ENCODE measurements around the gene ZNF440. TPM values are rescaled to one million over a fixed set of nuclear protein-coding genes. Genes with fewer than 3 reads are reported as not detected.
A peak's percentile ranks its signal among the peaks of the same experiment; 100 is the strongest.

The ZNF440 gene
- total RNA-seq, 1 experiment from 2014 or later: 11.4 TPM

GRCh38 chr19:11780431-11781020 lies 33.5 kb upstream of the ZNF440 start:
- no peaks in the 10 kb centered on the region for H3K9me2 ChIP-seq (ENCODE audit: insufficient read depth)
- peaks cover 29 to 33% of the 10 kb centered on the region in 2 experiments; a peak in 3 of 4 replicates for H3K9me3 ChIP-seq (ENCODE audit: control insufficient read depth in 1 of 2, insufficient read depth in 1 of 2, low read depth in 1 of 2, low read length in 2 of 2)
- DNase-seq (ENCODE audit: low read depth, low spot score) (no peak), ATAC-seq (no peak)
- no peak overlapping the region for H3K4me2 ChIP-seq (ENCODE audit: low read length)
- intact Hi-C loops (cut with micrococcal nuclease): no loop called here
- H3K27ac ChIP-seq (ENCODE audit: low read depth, low read length): no peak overlapping the region
- no peaks in the 10 kb centered on the region for H3K27me3 ChIP-seq (ENCODE audit: insufficient read depth, low read length)
- CTCF ChIA-PET: no interaction called here
- no TSS peak for BruUV-seq (replicated peaks)
- H3K4me1 ChIP-seq (ENCODE audit: control insufficient read depth in 1 of 2, insufficient read depth in 2 of 2, low read length in 2 of 2): no peaks in the 10 kb centered on the region
- no peak overlapping the region for H2AFZ ChIP-seq (ENCODE audit: low read depth, low read length, poor library complexity, severe bottlenecking)
- TF ChIP-seq ZNF274 (IDR thresholded peaks at IDR 0.05; ENCODE audit: low read depth, low read length) (peak; percentile 44; the same call in 1 of the 2 replicates), ZBTB33 (IDR thresholded peaks at IDR 0.05; ENCODE audit: extremely low read depth, insufficient replicate concordance, low read length) (no peak)
- RAD21 ChIA-PET (ENCODE audit: low non-redundant PET in 1 of 2, low total read pairs in 2 of 2, uncharacterized antibody in 2 of 2, unreplicated experiment in 2 of 2): no interaction called here
- POLR2A ChIA-PET: no interaction called here
- no peak overlapping the region for H3K9ac ChIP-seq (ENCODE audit: low read length)
- no peaks in the 10 kb centered on the region for H4K20me1 ChIP-seq (ENCODE audit: insufficient read depth)
- no peak overlapping the region for H3K4me3 ChIP-seq (replicated peaks in 1 of 2; ENCODE audit: low read depth in 1 of 2, low read length in 2 of 2)
- H3K79me2 ChIP-seq (ENCODE audit: insufficient read depth, low read length): no peaks in the 10 kb centered on the region
- peaks cover 0 to 5% of the 10 kb centered on the region in 2 experiments; a peak in 1 of 4 replicates for H3K36me3 ChIP-seq (ENCODE audit: control insufficient read depth in 1 of 2, insufficient read depth in 2 of 2, low read length in 2 of 2)

GRCh38 chr19:11781295-11782057 lies 32.6 kb upstream of the ZNF440 start:
- Histone ChIP-seq H2AFZ (ENCODE audit: low read depth, low read length, poor library complexity, severe bottlenecking) (no peak overlapping the region), H3K4me1 (ENCODE audit: control insufficient read depth in 1 of 2, insufficient read depth in 2 of 2, low read length in 2 of 2) (no peaks in the 10 kb centered on the region), H3K79me2 (ENCODE audit: insufficient read depth, low read length) (no peaks in the 10 kb centered on the region), H3K4me2 (ENCODE audit: low read length) (no peak overlapping the region), H3K36me3 (ENCODE audit: control insufficient read depth in 1 of 2, insufficient read depth in 2 of 2, low read length in 2 of 2) (peaks cover 0 to 5% of the 10 kb centered on the region in 2 experiments; a peak in 1 of 4 replicates), H3K27me3 (ENCODE audit: insufficient read depth, low read length) (no peaks in the 10 kb centered on the region), H3K9me3 (ENCODE audit: control insufficient read depth in 1 of 2, insufficient read depth in 1 of 2, low read depth in 1 of 2, low read length in 2 of 2) (peaks cover 25 to 33% of the 10 kb centered on the region in 2 experiments; a peak in 3 of 4 replicates), H3K9me2 (ENCODE audit: insufficient read depth) (no peaks in the 10 kb centered on the region), H3K27ac (ENCODE audit: low read depth, low read length) (no peak overlapping the region), H3K9ac (ENCODE audit: low read length) (no peak overlapping the region), H3K4me3 (replicated peaks in 1 of 2; ENCODE audit: low read depth in 1 of 2, low read length in 2 of 2) (no peak overlapping the region), H4K20me1 (ENCODE audit: insufficient read depth) (no peaks in the 10 kb centered on the region)
- ChIA-PET RAD21 (ENCODE audit: low non-redundant PET in 1 of 2, low total read pairs in 2 of 2, uncharacterized antibody in 2 of 2, unreplicated experiment in 2 of 2) (no interaction called here), CTCF (no interaction called here), POLR2A (no interaction called here)
- no peak for DNase-seq (ENCODE audit: low read depth, low spot score)
- no TSS peak for BruUV-seq (replicated peaks)
- no peak for ATAC-seq
- intact Hi-C loops (cut with micrococcal nuclease): no loop called here
- no peak for TF ChIP-seq CEBPB (IDR thresholded peaks at IDR 0.05; ENCODE audit: low read depth)
- no peak for TF ChIP-seq YY1 (IDR thresholded peaks at IDR 0.05; ENCODE audit: extremely low read depth, insufficient replicate concordance, low read depth, low read length)
- no peak for TF ChIP-seq POLR2AphosphoS5 (IDR thresholded peaks at IDR 0.05; ENCODE audit: low read depth, low read length)
- TF ChIP-seq SRF (IDR thresholded peaks at IDR 0.05; ENCODE audit: low read depth): no peak
- TF ChIP-seq SIN3A (IDR thresholded peaks at IDR 0.05; ENCODE audit: low read depth): no peak
- TF ChIP-seq EZH2phosphoT487 (IDR thresholded peaks at IDR 0.05; ENCODE audit: borderline replicate concordance): no peak
- no peak for TF ChIP-seq FOSL1 (IDR thresholded peaks at IDR 0.05; ENCODE audit: low read depth)
- TF ChIP-seq CBX3 (IDR thresholded peaks at IDR 0.05; ENCODE audit: low read depth): no peak
- TF ChIP-seq ZFX (IDR thresholded peaks at IDR 0.05): no peak
- TF ChIP-seq JUND (IDR thresholded peaks at IDR 0.05): no peak
- TF ChIP-seq EZH2 (IDR thresholded peaks at IDR 0.05): no peak
- TF ChIP-seq MAX (IDR thresholded peaks at IDR 0.05): no peak
- TF ChIP-seq RAD21 (IDR thresholded peaks at IDR 0.05; ENCODE audit: low read depth): no peak
- TF ChIP-seq POLR2A (IDR thresholded peaks at IDR 0.05; ENCODE audit: borderline replicate concordance, extremely low read depth, insufficient read depth, insufficient read length): no peak
- no peak for TF ChIP-seq ZBTB33 (IDR thresholded peaks at IDR 0.05; ENCODE audit: extremely low read depth, insufficient replicate concordance, low read length)
